Neural cell (in vitro differentiated cells): ENCODE measurements around the gene DARS1.

Experiments used
- CTCF ChIP-seq: fragments of 450-650 bp; IDR thresholded peaks from 2 replicates; pipeline ENCODE4 v1.5.1; 2014; ENCODE audit warnings: antibody characterized with exemption, mild to moderate bottlenecking, moderate library complexity; ENCODE audit not compliant: poor library complexity, severe bottlenecking
- EP300 ChIP-seq: fragments of 450-650 bp; conservative IDR thresholded peaks from 2 replicates; pipeline ENCODE4 v1.6.1; 2014; ENCODE audit warnings: antibody characterized with exemption, mild to moderate bottlenecking, moderate library complexity; ENCODE audit not compliant: poor library complexity, severe bottlenecking
- EZH2 ChIP-seq: fragments of 200-600, 300-800 bp; shearing (Covaris generic), sonication (generic); IDR thresholded peaks from 2 replicates; pipeline ENCODE4 v1.6.1; 2014; ENCODE audit warnings: antibody characterized with exemption, low read length, borderline replicate concordance, mild to moderate bottlenecking; ENCODE audit not compliant: insufficient read depth, poor library complexity, severe bottlenecking
- RAD21 ChIP-seq: fragments of 450-650 bp; conservative IDR thresholded peaks from 2 replicates; pipeline ENCODE4 v1.6.1; 2014; ENCODE audit warnings: antibody characterized with exemption, mild to moderate bottlenecking, moderate library complexity
- REST ChIP-seq: IDR thresholded peaks from 2 replicates; pipeline ENCODE4 v1.6.1; 2012; ENCODE audit warnings: borderline replicate concordance

GRCh38 chr2:136022396-136023146, 37.1 kb upstream of the DARS1 start:
- TF ChIP-seq CTCF (no peak), EZH2 (no peak), RAD21 (no peak), EP300 (no peak), REST (no peak)
